ENCODE data around the gene NOC4L.

- no peak for TF ChIP-seq EZH2 (IDR thresholded peaks at IDR 0.05; ENCODE audit: low read length)
- TF ChIP-seq CTCF (optimal IDR thresholded peaks at IDR 0.05 in 1 of 3, IDR thresholded peaks at IDR 0.05 in 1 of 3, conservative IDR thresholded peaks at IDR 0.05 in 1 of 3; ENCODE audit: extremely low read depth in 1 of 3, insufficient read depth in 2 of 3, low read length in 3 of 3), result no peak
Observed at GRCh38 chr12:132190834-132191500, 46.7 kb downstream of the NOC4L start.

All from keratinocyte (primary cell).